ENCODE measurements around the gene PPP1R9B. TPM values are rescaled to one million over a fixed set of nuclear protein-coding genes. Genes with fewer than 3 reads are reported as not detected.

Gene PPP1R9B
- total RNA-seq, 1 donor from 2014 or later = 176 TPM

GRCh38 chr17:50088952-50089825 lies 61.3 kb downstream of the PPP1R9B start:
- H3K36me3 Mint-ChIP-seq (ENCODE audit: unreplicated experiment) = peaks cover 26% of the 10 kb centered on the region
- H3K4me3 Mint-ChIP-seq (ENCODE audit: unreplicated experiment) = no peak overlapping the region
- no peaks in the 10 kb centered on the region for H3K27me3 Mint-ChIP-seq (ENCODE audit: unreplicated experiment)
- no peak for TF ChIP-seq CTCF (IDR thresholded peaks at IDR 0.05)
- H3K4me1 Mint-ChIP-seq (ENCODE audit: unreplicated experiment) = peaks cover 5% of the 10 kb centered on the region
- no peaks in the 10 kb centered on the region for H3K9me3 Mint-ChIP-seq (ENCODE audit: unreplicated experiment)
- H3K27ac Mint-ChIP-seq (ENCODE audit: unreplicated experiment) = no peak overlapping the region
- DNase-seq (ENCODE audit: extremely low spot score, unreplicated experiment) = no peak

DNA sequence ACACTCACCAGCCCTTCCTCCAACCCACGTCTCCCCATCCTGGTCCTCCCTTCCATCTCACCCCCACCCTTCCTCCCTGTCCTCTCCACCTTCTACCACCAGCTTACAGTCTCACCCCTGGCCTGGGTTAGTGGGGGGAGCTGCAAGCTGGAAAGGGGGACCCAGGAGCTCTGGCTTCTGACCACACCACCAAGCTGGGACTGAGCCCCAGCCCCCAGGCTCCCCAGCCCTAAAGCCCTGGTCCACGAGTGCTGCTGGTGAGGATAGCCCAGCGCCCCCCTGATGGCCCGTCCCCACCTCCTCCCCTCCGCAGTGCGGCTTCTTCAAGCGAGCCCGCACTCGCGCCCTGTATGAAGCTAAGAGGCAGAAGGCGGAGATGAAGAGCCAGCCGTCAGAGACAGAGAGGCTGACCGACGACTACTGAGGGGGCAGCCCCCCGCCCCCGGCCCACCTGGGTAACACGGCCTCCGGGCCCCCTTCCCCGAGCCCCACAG lies 62.5 kb downstream of the PPP1R9B start:
- Mint-ChIP-seq H3K4me1 (ENCODE audit: unreplicated experiment) (no peaks in the 10 kb centered on the region), H3K9me3 (ENCODE audit: unreplicated experiment) (no peaks in the 10 kb centered on the region), H3K27me3 (ENCODE audit: unreplicated experiment) (no peaks in the 10 kb centered on the region), H3K27ac (ENCODE audit: unreplicated experiment) (no peak overlapping the region), H3K36me3 (ENCODE audit: unreplicated experiment) (peaks cover 34% of the 10 kb centered on the region), H3K4me3 (ENCODE audit: unreplicated experiment) (no peak overlapping the region)
- no peak for DNase-seq (ENCODE audit: extremely low spot score, unreplicated experiment)
- TF ChIP-seq CTCF (IDR thresholded peaks at IDR 0.05) = no peak

DNA sequence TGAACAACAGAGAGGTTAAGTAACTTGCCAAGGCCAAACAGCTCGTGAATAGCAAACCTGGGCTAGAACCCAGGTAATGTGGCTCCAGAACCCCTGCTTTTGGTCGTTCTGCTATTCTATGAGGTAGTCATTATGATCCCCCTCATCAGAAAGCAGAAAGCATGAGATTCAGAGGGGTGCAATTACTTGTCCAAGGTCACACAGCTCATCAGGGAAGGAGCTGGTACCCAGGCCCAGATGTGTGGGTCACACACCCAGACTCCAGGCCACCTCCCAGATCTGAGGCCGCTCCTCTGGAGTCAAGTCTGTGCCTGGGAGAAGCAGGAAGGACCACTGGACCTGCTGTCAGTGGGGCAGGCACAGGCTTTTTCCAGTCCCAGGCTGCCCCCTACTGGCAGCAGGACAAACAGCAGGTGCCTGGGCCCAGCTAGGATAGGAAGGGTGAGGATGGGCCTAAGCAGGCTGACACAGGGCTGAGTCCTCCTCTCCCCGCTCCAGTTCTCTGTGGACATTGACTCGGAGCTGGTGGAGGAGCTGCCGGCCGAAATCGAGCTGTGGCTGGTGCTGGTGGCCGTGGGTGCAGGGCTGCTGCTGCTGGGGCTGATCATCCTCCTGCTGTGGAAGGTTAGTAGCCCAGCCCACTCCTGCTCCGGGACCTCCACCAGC lies 63.1 kb downstream of the PPP1R9B start:
- no peaks in the 10 kb centered on the region for H3K27me3 Mint-ChIP-seq (ENCODE audit: unreplicated experiment)
- H3K4me1 Mint-ChIP-seq (ENCODE audit: unreplicated experiment) = no peaks in the 10 kb centered on the region
- peaks cover 39% of the 10 kb centered on the region for H3K36me3 Mint-ChIP-seq (ENCODE audit: unreplicated experiment)
- peak; percentile 93 for DNase-seq (ENCODE audit: extremely low spot score, unreplicated experiment)
- peak; percentile 97 for TF ChIP-seq CTCF (IDR thresholded peaks at IDR 0.05)
- H3K4me3 Mint-ChIP-seq (ENCODE audit: unreplicated experiment) = no peak overlapping the region
- no peaks in the 10 kb centered on the region for H3K9me3 Mint-ChIP-seq (ENCODE audit: unreplicated experiment)
- H3K27ac Mint-ChIP-seq (ENCODE audit: unreplicated experiment) = no peak overlapping the region

Other genes starting within 250 kb of the PPP1R9B start
- not detected in 2 replicates for gene DLX4, start 181.5 kb downstream of the PPP1R9B start, total RNA-seq
- not detected in 2 replicates for gene DLX3, start 155.5 kb downstream of the PPP1R9B start, total RNA-seq
- 201 and 221 TPM in 2 replicates for gene ITGA3, start 94.6 kb downstream of the PPP1R9B start, total RNA-seq
- gene PDK2, start 55.3 kb downstream of the PPP1R9B start, total RNA-seq = 66.2 and 67.0 TPM in 2 replicates
- gene SAMD14, start 20.5 kb downstream of the PPP1R9B start, total RNA-seq = 36.1 and 36.8 TPM in 2 replicates
- 12.0 and 13.0 TPM in 2 replicates for gene SGCA, start 15.3 kb upstream of the PPP1R9B start, total RNA-seq
- gene COL1A1, start 51.0 kb upstream of the PPP1R9B start, total RNA-seq = 25,918 and 28,023 TPM in 2 replicates
- 4.3 and 6.6 TPM in 2 replicates for gene TMEM92, start 123.8 kb upstream of the PPP1R9B start, total RNA-seq
- 31.6 and 32.0 TPM in 2 replicates for gene XYLT2, start 195.4 kb upstream of the PPP1R9B start, total RNA-seq
- gene MRPL27, start 222.5 kb upstream of the PPP1R9B start, total RNA-seq = 54.5 and 59.0 TPM in 2 replicates
- gene EME1, start 222.6 kb upstream of the PPP1R9B start, total RNA-seq = 2.8 and 3.6 TPM in 2 replicates
- 87.0 and 87.2 TPM in 2 replicates for gene LRRC59, start 246.8 kb upstream of the PPP1R9B start, total RNA-seq

Measured in osteocyte (in vitro differentiated cells).